Anterior cingulate cortex (tissue), 58 donors: ENCODE data around the gene LRRC17.

ENCODE experiments used
- DNase-seq, 58 donors: peaks; one replicate each; lab custom pipeline; 2025; lab: John Stamatoyannopoulos, UW

Gene LRRC17

GRCh38 chr7:102981451-102981850, 68.7 kb downstream of the LRRC17 start:
- DNase-seq = no peak

- DNase-seq = no peak
These were observed 69.4 kb downstream of the LRRC17 start for GRCh38 chr7:102982235-102982634.

GRCh38 chr7:102983602-102984001, 70.8 kb downstream of the LRRC17 start:
- no peak for DNase-seq

GRCh38 chr7:102985176-102985783, 72.5 kb downstream of the LRRC17 start:
- DNase-seq = no peak

- DNase-seq = no peak
These were observed 75.3 kb downstream of the LRRC17 start for GRCh38 chr7:102988088-102988487.

- no peak for DNase-seq
These were observed 76.1 kb downstream of the LRRC17 start for GRCh38 chr7:102988631-102989560.

- no peak for DNase-seq
These were observed 77.8 kb downstream of the LRRC17 start for GRCh38 chr7:102990642-102991041.

GRCh38 chr7:102991077-102991539, 78.3 kb downstream of the LRRC17 start:
- DNase-seq = no peak

GRCh38 chr7:102991540-102992214, 78.9 kb downstream of the LRRC17 start:
- DNase-seq = peak in 5 of 58 donors; percentile 1 to 4 (median 1)

- DNase-seq = no peak
These were observed 79.7 kb downstream of the LRRC17 start for GRCh38 chr7:102992509-102992937.

- peak in 2 of 58 donors; percentile 11 to 31 for DNase-seq
These were observed 80.3 kb downstream of the LRRC17 start for GRCh38 chr7:102992938-102993717.

GRCh38 chr7:102993718-102994029, 80.9 kb downstream of the LRRC17 start:
- no peak for DNase-seq

GRCh38 chr7:102994567-102994966, 81.8 kb downstream of the LRRC17 start:
- DNase-seq = no peak
